Karpas-422 (cell line): ENCODE measurements around the gene ZNF280A. TPM values are rescaled to one million over a fixed set of nuclear protein-coding genes. Genes with fewer than 3 reads are reported as not detected.
"Not testable (repeated sequence)": the region's sequence is repeated elsewhere in the genome, so short reads cannot be mapped to it uniquely, and the experiment has no call there.

Experiments
- DNase-seq: peaks from one replicate; pipeline ENCODE4 v3.0.0-alpha.2; 2015
- H2AFZ ChIP-seq: fragments of 200-600 bp; sonication (generic); 2 replicates; pipeline ENCODE4 v1.6.1; 2014; ENCODE audit warnings: antibody characterized with exemption, low read length, mixed read lengths
- H3K27ac ChIP-seq: fragments of 200-600 bp; sonication (generic); 2 replicates; pipeline ENCODE4 v1.5.1; 2014; ENCODE audit warnings: mild to moderate bottlenecking, low read length, moderate library complexity
- H3K27me3 ChIP-seq: fragments of 200-600 bp; sonication (generic); 2 replicates; pipeline ENCODE4 v1.6.1; 2014; ENCODE audit warnings: low read length, mixed read lengths
- H3K36me3 ChIP-seq: fragments of 200-600 bp; sonication (generic); 2 replicates; pipeline ENCODE4 v1.6.1; 2014; ENCODE audit warnings: low read length, mixed read lengths; ENCODE audit not compliant: insufficient read depth
- H3K4me1 ChIP-seq: fragments of 200-600 bp; sonication (generic); 2 replicates; pipeline ENCODE4 v1.6.1; 2014; ENCODE audit warnings: mild to moderate bottlenecking, low read length, mixed read lengths
- H3K4me2 ChIP-seq: fragments of 200-600 bp; sonication (generic); 2 replicates; pipeline ENCODE4 v1.6.1; 2014; ENCODE audit warnings: low read length, low read depth, mild to moderate bottlenecking; ENCODE audit not compliant: poor library complexity, severe bottlenecking
- H3K4me3 ChIP-seq: fragments of 200-600 bp; sonication (generic); 2 replicates; pipeline ENCODE4 v1.5.1; 2014; ENCODE audit warnings: mild to moderate bottlenecking, antibody characterized with exemption, low read length, mixed read lengths
- H3K79me2 ChIP-seq: fragments of 200-600 bp; sonication (generic); 2 replicates; pipeline ENCODE4 v1.6.1; 2014; ENCODE audit warnings: mild to moderate bottlenecking, low read length, mixed read lengths
- H3K9ac ChIP-seq: fragments of 200-600 bp; sonication (generic); 2 replicates; pipeline ENCODE4 v1.6.0; 2014; ENCODE audit warnings: low read length
- H3K9me2 ChIP-seq: fragments of 200-600 bp; sonication (generic), shearing (Covaris generic); replicated peaks from 2 replicates; pipeline ENCODE4 v1.6.0; 2014; ENCODE audit warnings: mild to moderate bottlenecking, low read length, moderate library complexity; ENCODE audit not compliant: insufficient read depth
- H3K9me3 ChIP-seq: fragments of 300-700, 200-600 bp; sonication (generic); 2 replicates; pipeline ENCODE4 v1.6.1; 2014; ENCODE audit warnings: low read length, mixed read lengths
- H4K20me1 ChIP-seq: fragments of 200-600 bp; sonication (generic); 2 replicates; pipeline ENCODE4 v1.6.1; 2014; ENCODE audit warnings: mild to moderate bottlenecking, antibody characterized with exemption, low read length, low read depth; ENCODE audit not compliant: insufficient read depth
- total RNA-seq: library from RNA; depleted of rRNA; stranded (reverse); fragments of >200 nt; shearing (Covaris generic); gene quantifications from 2 replicates; pipeline ENCODE4 v1.2.3, GENCODE V29; 2014; ENCODE audit warnings: low replicate concordance

Gene ZNF280A
- total RNA-seq, 1 experiment from 2014 or later, result not detected

- no peak overlapping the region for H3K4me3 ChIP-seq
- H3K27me3 ChIP-seq, result no peaks in the 10 kb centered on the region
- peak overlapping the region; percentile 66 for H3K4me2 ChIP-seq
- H4K20me1 ChIP-seq, result no peaks in the 10 kb centered on the region
- H3K27ac ChIP-seq, result no peak overlapping the region
- H3K9me3 ChIP-seq, result peaks cover 5% of the 10 kb centered on the region; the same call in 1 of the 2 replicates
- no peak for DNase-seq
- H3K4me1 ChIP-seq, result peaks cover 18% of the 10 kb centered on the region
- H3K9ac ChIP-seq, result no peak overlapping the region
- H2AFZ ChIP-seq, result no peak overlapping the region
- H3K9me2 ChIP-seq, result no peaks in the 10 kb centered on the region
- H3K79me2 ChIP-seq, result peaks cover 5% of the 10 kb centered on the region
- H3K36me3 ChIP-seq, result no peaks in the 10 kb centered on the region; the same call in 1 of the 2 replicates
These were observed 7.1 kb downstream of the ZNF280A start for GRCh38 chr22:22512951-22513350.

DNA sequence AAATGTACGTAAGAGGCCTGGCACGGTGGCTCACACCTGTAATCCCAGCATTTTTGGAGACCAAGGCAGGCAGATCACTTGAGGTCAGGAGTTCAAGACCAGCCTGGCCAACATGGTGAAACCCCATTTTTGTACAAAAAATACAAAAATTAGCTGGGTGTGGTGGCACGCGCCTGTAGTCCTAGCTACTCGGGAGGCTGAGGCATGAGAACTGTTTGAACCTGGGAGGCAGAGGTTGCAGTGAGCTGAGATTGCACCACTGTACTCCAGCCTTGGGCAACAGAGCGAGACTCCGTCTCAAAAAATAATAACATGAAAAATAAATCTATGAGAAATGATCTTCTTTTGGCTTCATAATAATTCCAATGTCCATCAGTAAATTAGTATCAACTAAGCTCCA is 9.2 kb downstream of the ZNF280A start:
- peaks cover 27% of the 10 kb centered on the region for H3K79me2 ChIP-seq
- not testable (repeated sequence) for H3K36me3 ChIP-seq, H3K9ac ChIP-seq, H3K27ac ChIP-seq, H2AFZ ChIP-seq, H3K4me2 ChIP-seq, H4K20me1 ChIP-seq, H3K4me3 ChIP-seq, H3K9me3 ChIP-seq, H3K27me3 ChIP-seq, DNase-seq, H3K9me2 ChIP-seq
- H3K4me1 ChIP-seq, result peaks cover 26% of the 10 kb centered on the region

DNA sequence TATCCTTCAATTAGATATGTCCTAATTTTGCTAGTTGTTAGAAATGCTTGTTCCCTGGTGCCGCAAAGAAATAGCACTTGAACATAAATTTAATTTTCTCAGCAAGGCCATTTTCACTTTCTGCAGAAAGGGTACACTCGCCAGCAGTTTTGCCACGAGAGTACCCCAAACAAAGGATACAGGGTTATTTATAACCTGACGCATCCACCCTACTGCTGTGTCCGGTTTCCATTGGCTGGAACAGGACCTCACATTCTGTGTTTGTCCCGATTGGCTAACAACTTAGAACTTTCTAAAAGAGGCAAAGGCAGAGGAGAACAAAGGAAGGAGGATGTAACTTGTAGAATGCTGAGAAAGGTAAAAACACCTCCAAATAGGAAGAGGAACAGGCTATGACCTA is 10.2 kb downstream of the ZNF280A start:
- not testable (repeated sequence) for H3K9me2 ChIP-seq, H3K9ac ChIP-seq, H4K20me1 ChIP-seq, H3K9me3 ChIP-seq, H2AFZ ChIP-seq, H3K4me3 ChIP-seq, H3K4me2 ChIP-seq, H3K27me3 ChIP-seq, H3K27ac ChIP-seq, DNase-seq
- Histone ChIP-seq H3K79me2 (peaks cover 29% of the 10 kb centered on the region), H3K36me3 (peaks cover 13% of the 10 kb centered on the region), H3K4me1 (peaks cover 26% of the 10 kb centered on the region)

DNA sequence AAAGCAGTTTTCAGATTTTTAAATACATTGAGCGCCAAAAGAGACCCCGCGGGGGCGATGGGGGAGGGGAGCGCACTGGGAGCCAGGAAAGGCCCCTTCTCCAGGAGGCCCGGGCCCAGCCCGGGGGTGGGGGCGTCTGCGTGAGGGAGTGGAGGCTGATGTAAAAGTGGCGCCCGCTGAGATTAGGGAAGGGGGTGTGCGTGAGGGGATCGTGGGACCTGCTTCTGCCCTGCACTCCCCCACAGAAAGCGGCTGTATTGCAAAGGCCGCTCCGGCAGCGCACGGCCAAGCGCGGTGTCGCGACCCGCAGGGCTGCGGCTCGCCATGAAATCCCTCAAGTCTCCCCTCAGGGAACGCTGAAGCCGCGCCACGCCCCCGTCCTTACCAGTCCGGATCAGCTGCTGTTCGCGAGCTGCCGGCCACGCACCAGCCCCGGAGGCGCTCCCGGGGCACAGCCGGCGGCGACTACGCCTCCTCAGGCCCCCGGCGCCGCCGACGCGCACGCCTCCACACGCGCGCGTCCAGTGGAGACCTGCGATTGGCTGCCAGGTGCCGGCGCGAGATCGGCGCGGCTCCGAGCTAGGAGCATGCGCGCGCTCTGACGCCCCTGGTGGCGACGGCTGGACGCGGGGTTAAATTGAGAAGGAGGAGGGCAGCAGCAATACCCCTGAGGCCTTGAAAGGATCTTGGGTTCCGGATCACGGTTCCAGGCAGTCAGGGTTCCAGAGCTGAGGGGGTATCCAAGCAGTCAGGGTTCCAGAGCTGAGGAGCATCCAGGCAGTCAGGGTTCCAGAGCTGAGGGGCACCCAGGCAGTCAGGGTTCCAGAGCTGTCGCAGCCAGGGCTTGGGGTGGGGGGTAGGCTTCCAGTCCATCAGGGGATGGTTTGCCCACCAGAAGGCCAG is 11.5 kb downstream of the ZNF280A start, which contains the start of gene ZNF280B:
Gene ZNF280B (minus strand): TSS at position 469 of the 903 bp plus-strand sequence. CDS start 19,344 bp downstream, outside the sequence.
- peaks cover 29% of the 10 kb centered on the region for H3K79me2 ChIP-seq
- H3K27me3 ChIP-seq, result no peaks in the 10 kb centered on the region
- no peaks in the 10 kb centered on the region for H3K9me2 ChIP-seq
- peaks cover 5% of the 10 kb centered on the region; the same call in 1 of the 2 replicates for H3K9me3 ChIP-seq
- peaks cover 26% of the 10 kb centered on the region for H3K36me3 ChIP-seq
- no peak within 1 kb of the TSS; the same call in 1 of the 2 replicates for H3K27ac ChIP-seq
- peak within 1 kb of the TSS; percentile 84 for H2AFZ ChIP-seq
- H3K4me1 ChIP-seq, result peaks cover 26% of the 10 kb centered on the region
- no peaks in the 10 kb centered on the region for H4K20me1 ChIP-seq
- peak within 1 kb of the TSS; percentile 95 for H3K4me3 ChIP-seq
- H3K4me2 ChIP-seq, result peak within 1 kb of the TSS; percentile 84
- DNase-seq, result peak; percentile 97
- H3K9ac ChIP-seq, result peak within 1 kb of the TSS; percentile 91

- Histone ChIP-seq H3K4me1 (peaks cover 21% of the 10 kb centered on the region), H3K27ac (no peak overlapping the region; the same call in 1 of the 2 replicates), H3K79me2 (peaks cover 29% of the 10 kb centered on the region), H3K9me3 (peaks cover 5% of the 10 kb centered on the region; the same call in 1 of the 2 replicates), H3K36me3 (peaks cover 32% of the 10 kb centered on the region), H2AFZ (peak overlapping the region; percentile 84), H3K4me3 (peak overlapping the region; percentile 95), H3K9ac (peak overlapping the region; percentile 91), H3K9me2 (no peaks in the 10 kb centered on the region), H3K27me3 (no peaks in the 10 kb centered on the region), H3K4me2 (peak overlapping the region; percentile 84), H4K20me1 (no peaks in the 10 kb centered on the region)
- peak; percentile 51 for DNase-seq
These were observed 12.3 kb downstream of the ZNF280A start for GRCh38 chr22:22507743-22508273.

DNA sequence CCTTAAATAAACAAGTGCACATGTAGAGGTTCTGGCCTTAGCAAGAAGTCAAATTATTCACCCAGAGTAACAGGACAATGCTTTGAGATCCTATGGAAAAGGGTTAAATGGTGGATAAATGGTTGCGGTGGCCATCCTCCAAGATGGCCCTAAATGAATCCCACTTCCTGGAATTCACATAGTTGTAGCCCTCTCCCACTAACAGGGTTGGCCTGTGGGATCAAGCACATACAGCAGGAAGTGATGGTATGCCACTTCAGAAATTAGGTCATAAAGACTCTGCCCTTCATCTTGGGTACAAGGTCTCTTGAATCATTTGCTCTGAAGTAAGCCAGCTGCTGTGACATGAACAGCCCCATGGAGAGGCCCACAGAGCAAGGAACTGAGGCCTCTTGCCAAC is 13.3 kb downstream of the ZNF280A start:
- Histone ChIP-seq H4K20me1 (no peaks in the 10 kb centered on the region), H3K36me3 (peaks cover 37% of the 10 kb centered on the region), H3K9ac (no peak overlapping the region), H3K27me3 (no peaks in the 10 kb centered on the region), H3K4me2 (no peak overlapping the region), H3K4me3 (no peak overlapping the region), H3K9me3 (peaks cover 5% of the 10 kb centered on the region; the same call in 1 of the 2 replicates), H3K4me1 (peaks cover 11% of the 10 kb centered on the region), H3K9me2 (no peaks in the 10 kb centered on the region), H2AFZ (no peak overlapping the region), H3K79me2 (peaks cover 35% of the 10 kb centered on the region), H3K27ac (no peak overlapping the region)
- no peak for DNase-seq

DNA sequence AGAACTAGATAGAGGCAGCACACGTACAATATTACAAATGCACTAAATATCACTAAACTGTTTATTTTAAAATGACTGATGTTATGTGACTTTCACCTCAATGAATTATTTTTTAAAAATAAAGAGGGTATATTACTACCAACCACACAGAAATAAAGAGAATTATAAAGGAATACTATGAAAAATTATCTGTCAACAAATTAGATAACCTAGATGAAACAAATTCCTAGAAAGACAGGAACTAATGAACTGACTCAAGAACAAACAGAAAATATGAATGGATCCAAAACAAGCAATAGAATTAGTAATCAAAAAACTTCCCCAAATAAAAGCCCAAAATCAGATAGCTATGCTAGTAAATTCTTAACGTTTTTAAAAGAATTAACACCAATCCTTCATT is 21.8 kb downstream of the ZNF280A start:
- peaks cover 13% of the 10 kb centered on the region for H3K36me3 ChIP-seq
- H3K79me2 ChIP-seq, result peaks cover 43% of the 10 kb centered on the region
- H3K9me3 ChIP-seq, result no peaks in the 10 kb centered on the region
- H3K27ac ChIP-seq, result no peak overlapping the region
- no peaks in the 10 kb centered on the region for H4K20me1 ChIP-seq
- no peak for DNase-seq
- H2AFZ ChIP-seq, result no peak overlapping the region
- no peaks in the 10 kb centered on the region for H3K4me1 ChIP-seq
- no peaks in the 10 kb centered on the region for H3K27me3 ChIP-seq
- no peak overlapping the region for H3K4me3 ChIP-seq
- no peak overlapping the region for H3K9ac ChIP-seq
- no peak overlapping the region for H3K4me2 ChIP-seq
- H3K9me2 ChIP-seq, result no peaks in the 10 kb centered on the region

GRCh38 chr22:22491589-22491988 is 28.5 kb downstream of the ZNF280A start:
- not testable (repeated sequence) for H4K20me1 ChIP-seq, H3K79me2 ChIP-seq, DNase-seq, H3K4me2 ChIP-seq, H3K9me3 ChIP-seq, H3K27ac ChIP-seq, H2AFZ ChIP-seq, H3K9ac ChIP-seq, H3K9me2 ChIP-seq, H3K4me1 ChIP-seq, H3K4me3 ChIP-seq, H3K27me3 ChIP-seq
- H3K36me3 ChIP-seq, result peaks cover 35% of the 10 kb centered on the region
